Thyroid gland (tissue), 4 donors: ENCODE results near the gene MYO10.

Experiments
- CTCF ChIP-seq, 6 experiments: fragments of 200-600 bp in 3 of 6; fragments of 450-650 bp in 3 of 6; sonication (generic) in 3 of 6; IDR thresholded peaks; one replicate each; pipeline ENCODE4 v1.5.1; 2016 to 2019; ENCODE audit warnings: antibody characterized with exemption in 6 of 6, mild to moderate bottlenecking in 2 of 6, inconsistent platforms in 1 of 6, moderate library complexity in 1 of 6
- POLR2A ChIP-seq, 2 donors: fragments of 450-650 bp; IDR thresholded peaks; one replicate each; pipeline ENCODE4 v1.6.1; 2017; ENCODE audit warnings: antibody characterized with exemption in 2 of 2, mild to moderate bottlenecking in 2 of 2, moderate library complexity in 1 of 2

GRCh38 chr5:16827755-16828154 lies 108.3 kb downstream of the MYO10 start:
- TF ChIP-seq POLR2A (IDR thresholded peaks at IDR 0.05) (no peak), CTCF (IDR thresholded peaks at IDR 0.05) (no peak)
